GM18951 (cell line): ENCODE measurements around the gene CDV3.
"Not testable (repeated sequence)": the region's sequence is repeated elsewhere in the genome, so short reads cannot be mapped to it uniquely, and the experiment has no call there.

Experiments used
- POLR2A ChIP-seq: IDR thresholded peaks from 4 replicates; pipeline ENCODE4 v1.6.1; 2011; ENCODE audit warnings: mild to moderate bottlenecking; ENCODE audit not compliant: insufficient read length, insufficient read depth; ENCODE audit errors: extremely low read depth
- in situ Hi-C: fragments of 300-500 bp; cut with MboI; formaldehyde crosslinking; loops from one replicate; pipeline ENCODE4 v1.12.0; 2022; ENCODE audit warnings: low sequenced_read_pairs, mixed read lengths, inconsistent platforms; ENCODE audit not compliant: unreplicated experiment

The CDV3 gene

GRCh38 chr3:133548090-133548489 is 25.4 kb upstream of the CDV3 start:
- TF ChIP-seq POLR2A, result no peak
- in situ Hi-C loops, result no loop called here

GRCh38 chr3:133549565-133549964 is 23.9 kb upstream of the CDV3 start:
- no peak for TF ChIP-seq POLR2A
- in situ Hi-C loops, result no loop called here

- in situ Hi-C loops, result not testable (repeated sequence)
Measured at GRCh38 chr3:133551589-133551988, 21.9 kb upstream of the CDV3 start.

GRCh38 chr3:133561679-133562078 is 11.8 kb upstream of the CDV3 start:
- in situ Hi-C loops, result no loop called here
- no peak for TF ChIP-seq POLR2A

GRCh38 chr3:133562376-133562775 is 11.1 kb upstream of the CDV3 start:
- no peak for TF ChIP-seq POLR2A
- in situ Hi-C loops, result no loop called here

GRCh38 chr3:133563186-133563591 is 10.3 kb upstream of the CDV3 start:
- in situ Hi-C loops, result no loop called here
- no peak for TF ChIP-seq POLR2A

GRCh38 chr3:133563816-133564215 is 9.7 kb upstream of the CDV3 start:
- no peak for TF ChIP-seq POLR2A

GRCh38 chr3:133568294-133569014 is 5.0 kb upstream of the CDV3 start:
- TF ChIP-seq POLR2A, result no peak
- in situ Hi-C loops, result no loop called here

More at GRCh38 chr3:133563816-133564215, 9.7 kb upstream of the CDV3 start:
- in situ Hi-C loops, result no loop called here

GRCh38 chr3:133570139-133570936 is 3.1 kb upstream of the CDV3 start:
- no peak for TF ChIP-seq POLR2A
- in situ Hi-C loops, result loop anchor here (10.0 kb wide), 1 partner anchor 116 kb away; no protein-coding TSS in a partner anchor

- TF ChIP-seq POLR2A, result no peak
- in situ Hi-C loops, result loop anchor here (10.0 kb wide), 1 partner anchor 116 kb away; no protein-coding TSS in a partner anchor
Measured at GRCh38 chr3:133570937-133571320, 2.6 kb upstream of the CDV3 start.

- in situ Hi-C loops, result loop anchor here (10.0 kb wide), 1 partner anchor 118 kb away; no protein-coding TSS in a partner anchor
- TF ChIP-seq POLR2A, result no peak
Measured at GRCh38 chr3:133572158-133573053, 1.1 kb upstream of the CDV3 start.

- in situ Hi-C loops, result loop anchor here (10.0 kb wide), 1 partner anchor 118 kb away; no protein-coding TSS in a partner anchor
- TF ChIP-seq POLR2A, result peak; percentile 73
Measured at GRCh38 chr3:133573054-133573628, 345 bp upstream of the CDV3 start.
